Brain microvascular endothelial cell (primary cell): ENCODE measurements around the gene FAM20C.

Experiments
- DNase-seq: peaks from one replicate; pipeline ENCODE4 v3.0.0-alpha.2; 2020
- H3K27ac ChIP-seq: fragments of 250-450 bp; sonication (Bioruptor Pico); 2 replicates; pipeline ENCODE4 v1.5.1; 2020; ENCODE audit warnings: mild to moderate bottlenecking, moderate library complexity
- H3K27me3 ChIP-seq: fragments of 250-450 bp; sonication (Bioruptor Pico); replicated peaks from 2 replicates; pipeline ENCODE4 v1.5.1; 2020; ENCODE audit warnings: mild to moderate bottlenecking
- H3K36me3 ChIP-seq: fragments of 250-450 bp; sonication (Bioruptor Pico); replicated peaks from 2 replicates; pipeline ENCODE4 v1.5.1; 2020; ENCODE audit warnings: mild to moderate bottlenecking
- H3K4me3 ChIP-seq: 2 replicates; pipeline ENCODE4 v1.5.1; 2011; ENCODE audit warnings: low read depth, mild to moderate bottlenecking, control low read depth, low read length, moderate library complexity
- in situ Hi-C: cut with HindIII; loops from 2 replicates; pipeline ENCODE4 v1.10.0; 2017; ENCODE audit warnings: low sequenced_read_pairs, low pct_ligation_motif_present
- TF ChIP-seq, protein P1 (sequence below): IDR thresholded peaks from 2 replicates; pipeline ENCODE4 v1.5.1; 2011; ENCODE audit warnings: low read depth, mild to moderate bottlenecking, moderate library complexity, low read length, control low read depth, inconsistent platforms; ENCODE audit errors: missing control alignments

The FAM20C gene

DNA sequence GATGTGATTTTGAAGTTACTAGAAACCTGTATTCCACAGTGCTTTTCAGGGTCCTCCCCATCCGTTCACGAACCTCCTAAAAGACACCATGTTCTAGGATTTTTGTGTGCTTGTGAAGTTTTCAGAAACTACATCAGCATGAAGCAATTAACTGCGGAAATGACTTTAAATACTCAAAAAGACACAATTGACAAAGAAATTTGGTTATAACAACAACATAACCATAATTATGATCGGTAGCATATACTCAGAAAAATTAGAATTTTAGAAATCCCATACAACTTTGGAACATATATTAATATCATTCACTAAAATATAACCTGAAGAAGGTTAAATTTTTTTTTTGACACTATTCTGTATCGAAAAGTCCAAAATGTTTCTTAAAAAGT lies 43.8 kb upstream of the FAM20C start:
- no peak for DNase-seq
- H3K27me3 ChIP-seq, result no peaks in the 10 kb centered on the region

GRCh38 chr7:148932-149790 lies 43.2 kb upstream of the FAM20C start:
- in situ Hi-C loops, result no loop called here
- TF ChIP-seq, protein P1, sequence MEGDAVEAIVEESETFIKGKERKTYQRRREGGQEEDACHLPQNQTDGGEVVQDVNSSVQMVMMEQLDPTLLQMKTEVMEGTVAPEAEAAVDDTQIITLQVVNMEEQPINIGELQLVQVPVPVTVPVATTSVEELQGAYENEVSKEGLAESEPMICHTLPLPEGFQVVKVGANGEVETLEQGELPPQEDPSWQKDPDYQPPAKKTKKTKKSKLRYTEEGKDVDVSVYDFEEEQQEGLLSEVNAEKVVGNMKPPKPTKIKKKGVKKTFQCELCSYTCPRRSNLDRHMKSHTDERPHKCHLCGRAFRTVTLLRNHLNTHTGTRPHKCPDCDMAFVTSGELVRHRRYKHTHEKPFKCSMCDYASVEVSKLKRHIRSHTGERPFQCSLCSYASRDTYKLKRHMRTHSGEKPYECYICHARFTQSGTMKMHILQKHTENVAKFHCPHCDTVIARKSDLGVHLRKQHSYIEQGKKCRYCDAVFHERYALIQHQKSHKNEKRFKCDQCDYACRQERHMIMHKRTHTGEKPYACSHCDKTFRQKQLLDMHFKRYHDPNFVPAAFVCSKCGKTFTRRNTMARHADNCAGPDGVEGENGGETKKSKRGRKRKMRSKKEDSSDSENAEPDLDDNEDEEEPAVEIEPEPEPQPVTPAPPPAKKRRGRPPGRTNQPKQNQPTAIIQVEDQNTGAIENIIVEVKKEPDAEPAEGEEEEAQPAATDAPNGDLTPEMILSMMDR, result no peak
- Histone ChIP-seq H3K36me3 (no peaks in the 10 kb centered on the region), H3K27me3 (no peaks in the 10 kb centered on the region), H3K27ac (peak overlapping the region; percentile 65), H3K4me3 (peak overlapping the region; percentile 73)
- DNase-seq, result peak; percentile 98

More for the DNA sequence above, 43.8 kb upstream of the FAM20C start:
- Histone ChIP-seq H3K36me3 (no peaks in the 10 kb centered on the region), H3K4me3 (peak overlapping the region; percentile 73), H3K27ac (peak overlapping the region; percentile 65)
- in situ Hi-C loops, result no loop called here
- TF ChIP-seq, protein P1, result no peak

DNA sequence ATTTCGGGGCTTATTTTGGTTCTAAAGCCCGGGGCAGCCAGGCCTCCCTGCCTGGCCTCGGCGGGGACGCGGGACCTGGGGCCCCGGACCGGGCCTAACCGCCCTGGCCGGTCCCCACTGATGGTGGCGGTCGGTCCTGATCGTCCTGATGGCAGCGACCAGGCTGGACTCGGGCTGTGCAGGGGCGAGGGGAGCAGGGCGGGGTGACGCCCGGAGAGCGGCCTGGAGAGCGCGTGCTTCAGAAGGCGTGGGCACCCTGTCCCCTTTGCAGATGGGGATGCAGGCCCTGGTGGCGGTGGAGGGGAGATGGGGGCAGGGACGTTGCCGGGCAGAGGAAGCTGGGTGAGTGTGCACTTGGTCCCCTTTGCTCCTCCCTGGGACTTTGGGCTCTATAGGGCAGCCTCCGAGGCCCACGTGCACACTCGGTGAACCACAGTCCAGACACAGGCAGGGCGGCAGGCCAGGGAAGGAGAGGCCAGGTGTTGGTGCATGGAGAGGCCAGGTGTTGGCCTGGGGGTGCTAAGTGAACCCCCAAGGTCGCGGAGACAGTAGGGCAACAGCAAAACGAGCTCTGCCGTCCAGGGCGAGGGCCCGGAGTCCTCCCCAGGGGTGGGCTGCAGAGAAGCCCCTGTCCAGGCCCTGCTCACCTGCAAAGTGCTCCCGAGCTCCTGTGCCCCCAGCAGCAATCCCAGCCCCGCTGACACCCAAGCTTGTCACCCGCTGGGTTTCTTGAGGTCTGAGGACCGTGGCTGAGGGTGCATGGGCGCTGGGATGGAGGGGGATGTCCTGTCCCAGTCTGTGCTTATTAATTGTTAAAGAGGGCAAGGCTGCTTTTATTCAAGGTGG lies 42.4 kb upstream of the FAM20C start:
- peak overlapping the region; percentile 73 for H3K4me3 ChIP-seq

GRCh38 chr7:150811-151221 lies 41.6 kb upstream of the FAM20C start:
- TF ChIP-seq, protein P1, result no peak
- no peak overlapping the region for H3K27ac ChIP-seq
- no peak overlapping the region for H3K4me3 ChIP-seq
- no peaks in the 10 kb centered on the region for H3K27me3 ChIP-seq
- in situ Hi-C loops, result no loop called here
- no peak for DNase-seq
- H3K36me3 ChIP-seq, result no peaks in the 10 kb centered on the region

More for the DNA sequence above, 42.4 kb upstream of the FAM20C start:
- Histone ChIP-seq H3K36me3 (no peaks in the 10 kb centered on the region), H3K27me3 (no peaks in the 10 kb centered on the region), H3K27ac (peak overlapping the region; percentile 65)
- no peak for DNase-seq
- TF ChIP-seq, protein P1, result no peak
- in situ Hi-C loops, result no loop called here

GRCh38 chr7:151346-152050 lies 40.9 kb upstream of the FAM20C start:
- no peaks in the 10 kb centered on the region for H3K36me3 ChIP-seq
- no peak overlapping the region for H3K4me3 ChIP-seq
- no peak overlapping the region for H3K27ac ChIP-seq
- in situ Hi-C loops, result no loop called here
- no peaks in the 10 kb centered on the region for H3K27me3 ChIP-seq
- TF ChIP-seq, protein P1, result no peak
- DNase-seq, result no peak
